ENCODE data around the gene C9orf43. TPM values are rescaled to one million over a fixed set of nuclear protein-coding genes. Genes with fewer than 3 reads are reported as not detected.

Gene C9orf43
- total and polyA plus RNA-seq, 10 of the 15 experiments (the other 5 are each of a cell fraction or from before 2014, with no cell fraction given): 0.08 to 0.79 (median 0.55) TPM

- CTCF ChIA-PET: interaction anchor here (1.2 kb wide), 1 partner anchor 23 kb away, joined by 4 read pairs; no protein-coding TSS in a partner anchor
- RAD21 ChIA-PET (ENCODE audit: unreplicated experiment): no interaction called here
- SMC1A ChIA-PET (ENCODE audit: uncharacterized antibody, unreplicated experiment): interaction anchor here (1.2 kb wide), 1 partner anchor 106 kb away, joined by 3 read pairs; the partner anchor contains the start of genes CDC26 and PRPF4
- Histone ChIP-seq H4K20me1 (ENCODE audit: control insufficient read depth, insufficient read depth) (no peaks in the 10 kb centered on the region), H3K9ac (ENCODE audit: control insufficient read depth, insufficient read depth, low read length) (no peak overlapping the region), H3K4me2 (ENCODE audit: control insufficient read depth, insufficient read depth) (peak overlapping the region; percentile 66), H3K9me3 (replicated peaks; ENCODE audit: control insufficient read depth, insufficient read depth, low read length) (no peaks in the 10 kb centered on the region), H3K4me1 (ENCODE audit: control insufficient read depth, insufficient read depth, low read length) (peaks cover 7% of the 10 kb centered on the region), H3K79me2 (ENCODE audit: control insufficient read depth, insufficient read depth, low read length) (no peaks in the 10 kb centered on the region; the same call in 1 of the 2 replicates), H2AFZ (ENCODE audit: control insufficient read depth, low read depth, low read length) (peak overlapping the region; percentile 81), H3K27ac (ENCODE audit: control insufficient read depth, insufficient read depth) (no peak overlapping the region), H3K4me3 (no peak overlapping the region), H3K36me3 (ENCODE audit: control insufficient read depth in 2 of 2, insufficient read depth in 2 of 2, low read length in 1 of 2) (no peaks in the 10 kb centered on the region), H3K27me3 (replicated peaks in 1 of 2; ENCODE audit: control insufficient read depth in 2 of 2, insufficient read depth in 2 of 2, low read length in 1 of 2) (no peaks in the 10 kb centered on the region)
- FAIRE-seq: peak; percentile 87
- POLR2A ChIA-PET: no interaction called here
- BruUV-seq (replicated peaks): no TSS peak
- intact Hi-C loops (cut with micrococcal nuclease; ENCODE audit: unreplicated experiment) (loop anchor here (5.0 kb wide), 1 partner anchor 159 kb away; the partner anchor contains the start of genes FKBP15 and SLC31A1), in situ Hi-C loops (cut with MboI) (no loop called here)
- WGBS (ENCODE audit: insufficient coverage, insufficient replicate concordance, low lambda C conversion rate, missing lambda C conversion rate): 11% methylated on average over 1 of the region's 1 CpG
- ATAC-seq: peak; percentile 72
- DNase-seq (ENCODE audit: low read depth, low spot score): peak; percentile 77
- TF ChIP-seq DPF2 (IDR thresholded peaks at IDR 0.05) (peak; percentile 91; the same call in 1 of the 2 replicates), NBN (IDR thresholded peaks at IDR 0.05) (peak; percentile 97), HDGF (IDR thresholded peaks at IDR 0.05) (0 out of 2 replicates have a peak, but pooled peaks have one; percentile 52), CREB1 (IDR thresholded peaks at IDR 0.05; ENCODE audit: low read depth) (peak; percentile 53; the same call in 1 of the 2 replicates), PAX5 (IDR thresholded peaks at IDR 0.05; ENCODE audit: borderline replicate concordance, low read depth, low read length) (peak; percentile 71; the same call in 1 of the 2 replicates), JUND (IDR thresholded peaks at IDR 0.05; ENCODE audit: low read depth, low read length) (peak; percentile 78; the same call in 1 of the 2 replicates), MTA3 (IDR thresholded peaks at IDR 0.05; ENCODE audit: borderline replicate concordance, low read length) (no peak; the same call in 1 of the 2 replicates), RELB (IDR thresholded peaks at IDR 0.05; ENCODE audit: low read depth) (peak; percentile 93), ZBTB4 (CRISPR knock-in tag; IDR thresholded peaks at IDR 0.05) (no peak), TCF3 (IDR thresholded peaks at IDR 0.05; ENCODE audit: borderline replicate concordance, insufficient read depth, low read depth, low read length) (no peak), E4F1 (IDR thresholded peaks at IDR 0.05; ENCODE audit: borderline replicate concordance, partially characterized antibody) (no peak), BCL11A (IDR thresholded peaks at IDR 0.05; ENCODE audit: low read depth, low read length) (peak; percentile 58; the same call in 1 of the 2 replicates), ATF7 (IDR thresholded peaks at IDR 0.05; ENCODE audit: low read depth) (peak; percentile 83), SP1 (IDR thresholded peaks at IDR 0.05; ENCODE audit: low read depth, low read length) (peak; percentile 77), SPI1 (IDR thresholded peaks at IDR 0.05; ENCODE audit: borderline replicate concordance, insufficient read depth, low read depth, low read length) (peak; percentile 58), BHLHE40 (IDR thresholded peaks at IDR 0.05; ENCODE audit: borderline replicate concordance in 1 of 2, low read depth in 2 of 2, low read length in 1 of 2) (peak; percentile 8 to 58; a peak in 2 of 4 replicates), CHD2 (IDR thresholded peaks at IDR 0.05; ENCODE audit: borderline replicate concordance, low read depth, low read length) (peak; percentile 60; the same call in 1 of the 2 replicates), BACH1 (IDR thresholded peaks at IDR 0.05; ENCODE audit: borderline replicate concordance) (peak; percentile 61; the same call in 1 of the 2 replicates)
Observed at GRCh38 chr9:113380869-113381378, 29.6 kb upstream of the C9orf43 start.
